GM18502 (cell line): ENCODE results near the gene PHF3.

Experiments used
- ATAC-seq: cut with Tn5 transposase; IDR thresholded peaks from one replicate; pipeline ENCODE4 v1.9.1; 2021; ENCODE audit warnings: mild to moderate bottlenecking; ENCODE audit not compliant: unreplicated experiment, poor library complexity

The PHF3 gene

GRCh38 chr6:63635588-63636517 lies at the start of gene PHF3:
TSS of gene PHF3 (plus strand) at chr6:63635802. CDS start at chr6:63646552, 10,750 bp downstream.
- peak; percentile 88 for ATAC-seq

GRCh38 chr6:63589952-63590411 lies 45.6 kb upstream of the PHF3 start:
- no peak for ATAC-seq

GRCh38 chr6:63592886-63593285 lies 42.7 kb upstream of the PHF3 start:
- no peak for ATAC-seq

- ATAC-seq, result peak; percentile 3
Observed at GRCh38 chr6:63597141-63598048, 38.2 kb upstream of the PHF3 start.

- ATAC-seq, result peak; percentile 100
Observed at GRCh38 chr6:63598049-63599036, 37.3 kb upstream of the PHF3 start.

- ATAC-seq, result no peak
Observed at GRCh38 chr6:63599243-63599642, 36.4 kb upstream of the PHF3 start.

- ATAC-seq, result no peak
Observed at GRCh38 chr6:63600136-63600535, 35.5 kb upstream of the PHF3 start.

GRCh38 chr6:63609231-63609630 lies 26.4 kb upstream of the PHF3 start:
- ATAC-seq, result no peak

GRCh38 chr6:63610944-63611343 lies 24.7 kb upstream of the PHF3 start:
- no peak for ATAC-seq

- ATAC-seq, result no peak
Observed at GRCh38 chr6:63611560-63611959, 24.0 kb upstream of the PHF3 start.

- no peak for ATAC-seq
Observed at GRCh38 chr6:63615590-63615989, 20.0 kb upstream of the PHF3 start.

GRCh38 chr6:63624091-63624490 lies 11.5 kb upstream of the PHF3 start:
- no peak for ATAC-seq

- no peak for ATAC-seq
Observed at GRCh38 chr6:63630466-63630865, 5.1 kb upstream of the PHF3 start.

- ATAC-seq, result no peak
Observed at GRCh38 chr6:63634630-63635029, 972 bp upstream of the PHF3 start.

- ATAC-seq, result peak; percentile 32
Observed at GRCh38 chr6:63635215-63635587, 401 bp upstream of the PHF3 start.

GRCh38 chr6:63636518-63637021 lies 968 bp downstream of the PHF3 start:
- peak; percentile 8 for ATAC-seq

GRCh38 chr6:63637865-63638445 lies 2.4 kb downstream of the PHF3 start:
- ATAC-seq, result no peak

GRCh38 chr6:63640062-63640461 lies 4.5 kb downstream of the PHF3 start:
- ATAC-seq, result no peak

- peak; percentile 52 for ATAC-seq
Observed at GRCh38 chr6:63643862-63644261, 8.3 kb downstream of the PHF3 start.
